ENCODE results near the gene TTC1.
A peak's percentile ranks its signal among the peaks of the same experiment; 100 is the strongest.

The TTC1 gene

DNA sequence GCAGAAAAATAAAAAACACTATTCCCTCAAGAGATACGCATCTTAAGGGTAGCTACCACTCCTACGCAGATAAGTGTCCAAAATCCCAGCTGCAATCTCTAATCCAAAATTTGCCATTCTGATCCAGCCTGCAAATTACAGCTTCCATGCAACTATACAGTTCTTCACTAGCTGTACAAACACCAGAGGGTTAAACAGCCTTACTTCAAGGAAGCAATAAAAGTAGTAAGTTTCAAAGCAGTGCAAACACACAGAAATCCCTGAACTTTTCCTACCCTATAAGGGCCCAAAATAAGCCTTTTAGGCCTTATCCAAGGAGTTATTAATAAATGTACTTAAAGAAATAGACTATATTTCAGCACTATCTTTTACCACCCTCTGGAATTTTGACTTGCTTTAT, 70.8 kb downstream of the TTC1 start:
- no peak overlapping the region for H3K27ac ChIP-seq
- DNase-seq (ENCODE audit: low read depth, low spot score) = no peak

DNA sequence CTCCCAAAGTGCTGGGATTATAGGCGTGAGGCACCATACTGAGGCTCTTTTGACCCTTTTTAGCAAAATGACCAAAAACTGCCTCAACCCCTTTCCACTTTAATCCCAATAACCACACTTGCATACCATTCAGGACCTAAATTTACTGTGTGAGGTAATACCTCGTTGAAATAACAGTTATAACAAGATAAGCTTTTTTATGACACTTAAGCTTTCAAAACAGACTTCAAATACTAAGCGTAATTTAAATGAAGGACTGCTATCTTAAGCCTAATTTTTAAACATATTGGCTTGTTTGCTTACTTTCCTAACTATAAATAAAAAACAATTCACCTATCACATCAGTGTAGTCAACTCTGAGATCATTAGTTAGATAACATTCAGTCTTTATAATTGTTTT, 72.6 kb downstream of the TTC1 start:
- DNase-seq (ENCODE audit: low read depth, low spot score) = no peak
- no peak overlapping the region for H3K27ac ChIP-seq

DNA sequence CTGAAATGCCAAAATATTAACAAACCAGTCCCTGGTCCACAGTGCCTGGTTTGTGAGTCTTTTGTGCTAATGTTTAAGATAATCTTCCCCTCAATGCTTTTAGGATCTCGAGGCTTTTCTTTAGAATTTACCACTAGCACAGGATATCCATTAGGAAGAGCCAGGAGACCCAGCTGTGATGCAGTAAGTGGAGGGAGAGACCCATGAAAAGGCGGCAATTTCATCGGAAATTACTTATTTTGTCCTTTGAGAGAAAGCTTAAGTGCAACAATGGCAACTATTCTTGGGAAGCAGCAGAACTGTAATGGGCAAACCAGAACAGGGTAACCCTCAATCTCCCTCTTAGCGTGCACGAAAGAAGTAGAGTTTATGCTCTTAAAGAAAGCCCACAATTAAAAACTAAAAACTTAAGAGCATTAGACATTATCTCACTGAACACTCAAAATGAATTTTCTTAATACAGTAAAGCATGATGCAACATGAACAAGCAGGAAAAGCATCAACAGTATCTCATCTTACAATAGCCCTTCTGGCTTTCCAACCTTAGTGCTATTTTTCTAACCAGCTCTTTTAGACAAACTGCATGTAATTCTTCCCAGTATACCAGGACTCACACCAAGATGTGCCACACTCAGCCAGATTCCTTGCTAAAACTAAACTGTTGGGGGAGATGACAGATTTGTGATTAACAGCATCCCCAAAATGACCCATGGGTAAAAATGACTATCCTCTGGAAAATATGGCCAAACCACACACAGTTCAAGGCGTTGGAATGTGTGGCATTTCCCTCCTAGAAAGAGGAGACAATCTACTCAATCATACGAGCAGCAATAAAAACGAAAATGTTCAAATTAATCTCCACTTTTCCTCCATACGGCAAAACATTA, 73.9 kb downstream of the TTC1 start:
- peak overlapping the region; percentile 64 for H3K27ac ChIP-seq
- DNase-seq (ENCODE audit: low read depth, low spot score) = no peak

DNA sequence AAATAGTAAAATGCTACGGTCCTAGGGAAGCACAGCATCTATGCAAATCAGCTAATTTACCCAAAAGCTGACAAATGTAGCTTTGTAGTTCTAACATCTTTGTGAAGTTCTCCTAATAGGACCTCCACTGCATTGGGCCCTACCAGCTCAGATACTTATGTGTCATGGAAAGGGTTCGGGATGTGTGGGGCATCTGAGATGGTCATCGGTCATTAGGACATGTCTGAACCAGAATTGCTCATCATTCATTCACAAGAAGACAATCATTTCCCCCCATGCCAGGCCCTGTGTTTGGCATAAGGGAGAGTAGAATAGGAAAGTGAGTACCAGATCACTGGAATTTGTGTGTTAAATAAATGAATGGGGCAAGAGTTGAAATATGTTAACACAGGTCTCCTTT, 74.6 kb downstream of the TTC1 start:
- DNase-seq (ENCODE audit: low read depth, low spot score) = no peak
- peak overlapping the region; percentile 64 for H3K27ac ChIP-seq

DNA sequence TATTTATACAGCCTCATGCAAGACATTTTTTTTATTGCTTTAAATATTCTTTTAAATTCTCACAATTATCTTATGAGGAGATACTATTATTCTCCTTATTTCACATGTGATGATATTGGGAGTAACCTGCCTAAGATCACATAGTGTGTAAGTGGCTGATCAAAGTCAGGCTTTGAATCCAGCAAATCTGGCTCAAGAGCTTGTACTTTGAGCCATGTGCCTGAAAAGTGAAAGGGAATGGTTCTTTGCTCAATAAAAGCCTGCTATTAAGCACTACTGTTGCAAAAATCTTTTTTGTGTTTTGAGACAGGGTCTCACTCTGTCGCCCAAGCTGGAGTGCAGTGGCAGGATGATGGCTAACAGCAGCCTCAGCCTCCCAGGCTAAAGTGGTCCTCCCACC, 75.2 kb downstream of the TTC1 start:
- DNase-seq (ENCODE audit: low read depth, low spot score) = no peak
- H3K27ac ChIP-seq = peak overlapping the region; percentile 64

DNA sequence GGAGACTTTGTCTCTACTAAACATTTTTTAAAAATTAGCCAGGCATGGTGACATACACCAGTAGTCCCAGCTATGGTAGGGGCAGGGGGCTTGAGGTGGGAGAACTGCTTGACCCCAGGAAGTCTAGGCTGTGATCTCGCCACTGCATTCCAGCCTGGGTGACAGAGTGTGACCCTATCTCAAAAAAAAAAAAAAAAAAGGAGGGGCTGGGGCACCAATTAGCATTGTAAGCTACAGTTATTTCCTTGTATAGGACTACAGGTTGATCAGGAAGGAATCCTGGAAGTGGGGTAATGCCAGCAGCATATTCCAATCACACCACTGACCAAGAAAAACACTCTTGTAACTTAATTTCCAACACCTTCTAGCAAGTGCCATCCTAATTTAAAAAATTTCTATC, 78.3 kb downstream of the TTC1 start:
- no peak for DNase-seq (ENCODE audit: low read depth, low spot score)
- H3K27ac ChIP-seq = no peak overlapping the region

DNA sequence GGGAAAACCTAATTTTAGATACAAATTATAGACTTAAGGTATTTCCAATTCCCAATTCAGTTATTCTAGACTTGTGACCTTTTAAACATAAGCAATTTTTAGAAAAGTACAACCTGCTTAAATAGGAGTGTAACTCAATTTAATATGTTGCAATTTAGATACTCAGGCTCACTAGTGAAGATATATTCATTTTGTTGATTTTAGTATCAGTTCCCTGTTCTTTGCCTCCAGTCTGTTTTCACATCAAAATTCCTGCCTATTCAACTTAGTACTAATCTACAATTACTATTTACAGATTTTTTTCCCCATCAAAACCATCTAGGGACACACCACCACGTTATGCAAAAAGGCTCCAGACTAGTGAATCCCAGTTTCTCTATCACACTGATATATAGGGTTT, 79.9 kb downstream of the TTC1 start:
- no peak for DNase-seq (ENCODE audit: low read depth, low spot score)
- H3K27ac ChIP-seq = no peak overlapping the region

DNA sequence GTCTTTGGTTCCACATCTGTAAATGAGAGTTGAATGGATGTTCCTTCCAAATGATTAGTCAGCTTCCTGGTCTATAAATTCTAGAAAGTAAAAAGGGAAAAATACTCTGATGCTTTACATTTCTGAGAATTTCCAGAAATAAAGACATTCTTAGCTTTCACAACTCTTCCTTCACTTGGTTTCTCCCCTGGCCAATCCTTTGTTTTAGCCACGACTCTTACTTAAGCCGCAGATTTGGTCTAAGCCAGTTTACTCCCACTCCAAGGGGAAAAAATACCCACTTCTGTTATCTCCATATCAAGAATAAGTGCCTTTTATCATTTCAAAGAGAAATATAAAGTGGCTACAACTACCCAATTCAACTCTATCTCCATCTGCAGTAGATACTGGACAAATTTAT, 80.6 kb downstream of the TTC1 start:
- no peak overlapping the region for H3K27ac ChIP-seq
- no peak for DNase-seq (ENCODE audit: low read depth, low spot score)

DNA sequence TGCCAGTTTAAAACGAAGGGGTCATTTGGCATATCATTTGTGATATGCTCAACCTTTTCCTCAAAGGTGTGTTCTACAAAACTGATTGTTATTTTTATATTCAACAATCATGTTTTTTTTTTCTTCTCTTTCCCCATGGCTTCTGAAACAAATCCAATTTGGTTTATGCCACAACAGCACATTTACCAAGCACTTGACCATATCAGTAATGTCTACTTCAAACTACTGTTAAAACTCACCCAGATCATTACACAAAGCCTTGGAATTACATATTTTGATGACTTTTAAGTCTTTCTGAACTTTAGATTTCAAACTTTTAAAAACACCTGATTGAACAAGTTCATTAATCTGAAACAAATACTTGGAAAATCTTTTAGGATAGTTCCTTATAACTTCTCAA, 81.1 kb downstream of the TTC1 start:
- H3K27ac ChIP-seq = no peak overlapping the region
- no peak for DNase-seq (ENCODE audit: low read depth, low spot score)

DNA sequence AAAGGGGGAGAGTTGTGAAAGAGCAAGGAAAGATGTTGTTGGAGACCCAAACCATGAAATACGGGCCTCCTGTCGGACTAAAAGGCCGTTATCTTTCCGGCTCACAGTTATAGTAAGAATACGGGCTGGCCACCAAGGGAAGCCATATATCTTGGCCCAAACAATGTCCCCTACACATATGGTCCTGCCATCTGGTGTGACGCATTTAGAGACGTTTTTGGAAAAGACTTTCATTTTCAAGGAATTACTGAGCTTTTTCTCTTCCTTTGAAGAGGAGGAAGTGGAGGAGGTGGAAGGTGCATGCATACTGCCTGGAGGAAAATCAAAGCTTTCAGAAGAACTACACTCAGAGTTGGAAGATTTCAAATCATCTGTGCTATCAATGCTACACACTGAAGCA, 83.6 kb downstream of the TTC1 start:
- DNase-seq (ENCODE audit: low read depth, low spot score) = no peak
- no peak overlapping the region for H3K27ac ChIP-seq

DNA sequence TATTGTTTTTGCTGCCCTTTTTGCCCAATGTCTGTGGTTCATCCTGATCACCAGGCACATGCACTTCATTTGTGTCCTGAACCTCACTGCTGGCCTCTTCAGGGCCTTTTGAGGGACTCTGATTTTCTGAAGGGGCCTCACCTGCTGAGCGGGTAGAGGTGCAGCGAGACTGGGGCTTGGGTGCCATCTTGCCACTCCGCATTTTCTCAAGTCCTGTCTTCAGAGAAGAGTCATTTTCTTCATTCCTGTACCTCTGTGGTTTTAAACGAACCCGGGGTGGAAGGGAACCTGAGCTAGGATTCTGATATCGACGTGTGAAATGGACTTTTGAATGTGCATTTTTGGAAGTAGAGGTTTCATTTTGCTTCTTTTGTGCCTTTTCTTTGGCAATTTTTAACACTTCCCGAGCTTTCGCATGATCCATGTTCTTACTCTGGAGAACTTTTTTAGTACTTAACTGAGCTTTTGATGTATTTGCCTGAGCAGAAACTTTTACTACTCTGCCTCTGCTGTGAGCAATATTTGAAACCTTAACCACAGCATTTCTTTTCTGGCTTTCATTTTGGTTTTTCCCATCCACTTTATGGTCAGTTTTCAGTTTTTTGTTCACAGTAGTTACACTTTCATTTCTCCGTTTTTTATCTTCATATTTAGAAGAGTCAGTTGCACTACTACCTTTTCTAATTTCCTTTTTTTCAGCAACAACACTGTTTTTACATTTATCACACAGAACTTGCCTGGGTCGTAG, 84.2 kb downstream of the TTC1 start:
- DNase-seq (ENCODE audit: low read depth, low spot score) = no peak
- no peak overlapping the region for H3K27ac ChIP-seq

DNA sequence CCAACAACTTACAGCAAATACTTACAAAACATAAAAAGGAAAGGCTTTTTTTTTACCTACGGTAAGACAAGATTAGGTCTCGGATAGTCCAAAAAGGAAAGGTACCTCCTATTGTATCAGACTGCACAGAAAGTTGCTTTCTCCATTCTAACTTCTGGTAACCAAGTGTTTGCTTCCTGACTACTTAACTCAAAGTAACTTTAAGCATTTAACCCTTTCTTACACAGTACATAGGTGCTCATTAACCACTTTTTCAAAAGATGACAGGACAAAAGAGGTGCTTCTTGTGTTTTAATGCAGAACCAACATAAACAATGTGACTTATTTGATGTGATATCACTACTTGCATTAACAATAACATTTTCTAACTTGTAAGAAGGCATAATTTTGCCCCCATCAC, 87.2 kb downstream of the TTC1 start:
- no peak for DNase-seq (ENCODE audit: low read depth, low spot score)
- no peak overlapping the region for H3K27ac ChIP-seq

DNA sequence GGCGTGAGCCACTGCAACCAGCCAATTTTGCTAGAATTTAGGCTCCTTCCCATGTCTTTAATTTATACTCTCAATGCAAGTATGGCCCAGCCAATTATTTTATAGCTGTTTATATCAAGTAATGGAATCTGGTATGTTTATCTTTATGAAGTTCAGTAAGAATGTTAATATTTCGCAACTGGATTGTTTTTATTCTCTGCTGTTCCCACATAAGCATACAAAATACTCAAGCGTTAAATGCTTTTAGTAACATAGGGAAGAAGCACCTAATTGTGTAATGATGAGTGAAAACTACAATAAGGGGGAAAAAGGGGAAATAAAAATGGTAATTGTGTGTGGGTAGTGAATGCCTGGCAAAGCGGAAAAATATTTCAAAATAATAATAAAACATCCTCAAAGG, 89.1 kb downstream of the TTC1 start:
- no peak overlapping the region for H3K27ac ChIP-seq
- no peak for DNase-seq (ENCODE audit: low read depth, low spot score)

DNA sequence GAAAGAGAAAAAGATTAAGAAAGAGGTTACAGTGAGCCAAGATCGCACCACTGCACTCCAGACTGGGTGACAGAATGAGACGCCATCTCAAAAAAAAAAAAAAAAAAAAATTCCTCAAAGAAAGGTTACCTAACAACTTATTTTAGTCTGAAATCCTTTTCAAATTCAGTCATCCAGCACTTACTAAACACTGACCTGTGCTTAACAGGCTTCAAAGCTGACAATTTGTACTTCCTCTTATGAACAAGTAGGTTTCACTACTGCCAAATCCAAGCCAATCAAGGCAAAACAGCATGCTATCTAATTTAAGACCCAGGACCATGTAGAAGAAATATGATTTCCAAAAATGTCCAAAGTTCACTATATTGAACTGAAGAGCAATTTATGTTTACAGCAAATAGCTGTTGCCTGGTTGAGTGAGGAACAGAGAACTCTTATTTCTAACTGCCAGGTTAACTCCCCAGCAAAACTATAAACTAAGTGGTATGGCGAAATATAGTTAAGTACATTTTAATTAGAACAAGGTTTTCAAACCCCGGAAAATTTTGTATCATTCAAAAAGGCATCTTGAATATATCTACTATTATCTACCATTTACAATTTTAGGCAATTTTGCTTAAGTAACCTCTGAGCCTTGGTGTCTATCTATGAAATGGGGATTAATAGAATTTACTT, 96.9 kb downstream of the TTC1 start:
- H3K27ac ChIP-seq = peak overlapping the region; percentile 3
- DNase-seq (ENCODE audit: low read depth, low spot score) = no peak

DNA sequence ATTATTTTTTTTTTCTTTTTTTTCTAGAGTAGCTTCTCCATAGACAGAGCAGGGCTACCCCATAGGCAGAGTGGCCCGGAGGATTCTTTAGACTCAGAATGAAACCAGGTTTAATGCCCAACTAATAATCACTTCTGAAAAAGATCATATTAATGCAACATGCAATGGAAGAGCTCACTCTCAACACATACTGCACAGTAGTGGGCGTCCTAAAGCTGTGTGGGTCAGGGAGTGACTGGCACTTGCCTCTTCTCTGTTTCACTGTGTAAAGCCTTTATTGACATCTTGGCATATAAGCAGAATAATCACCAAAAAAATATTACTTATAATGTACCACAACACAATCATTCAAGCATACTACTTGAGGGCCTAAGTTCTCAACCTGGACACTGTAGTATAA, 99.2 kb downstream of the TTC1 start:
- no peak overlapping the region for H3K27ac ChIP-seq
- no peak for DNase-seq (ENCODE audit: low read depth, low spot score)
